Measurements from ENCODE around the gene TEX14. TPM values are rescaled to one million over a fixed set of nuclear protein-coding genes. Genes with fewer than 3 reads are reported as not detected.

TEX14 gene
- polyA plus RNA-seq, 10 donors, result 2.4 to 5.2 (median 3.7) TPM

DNA sequence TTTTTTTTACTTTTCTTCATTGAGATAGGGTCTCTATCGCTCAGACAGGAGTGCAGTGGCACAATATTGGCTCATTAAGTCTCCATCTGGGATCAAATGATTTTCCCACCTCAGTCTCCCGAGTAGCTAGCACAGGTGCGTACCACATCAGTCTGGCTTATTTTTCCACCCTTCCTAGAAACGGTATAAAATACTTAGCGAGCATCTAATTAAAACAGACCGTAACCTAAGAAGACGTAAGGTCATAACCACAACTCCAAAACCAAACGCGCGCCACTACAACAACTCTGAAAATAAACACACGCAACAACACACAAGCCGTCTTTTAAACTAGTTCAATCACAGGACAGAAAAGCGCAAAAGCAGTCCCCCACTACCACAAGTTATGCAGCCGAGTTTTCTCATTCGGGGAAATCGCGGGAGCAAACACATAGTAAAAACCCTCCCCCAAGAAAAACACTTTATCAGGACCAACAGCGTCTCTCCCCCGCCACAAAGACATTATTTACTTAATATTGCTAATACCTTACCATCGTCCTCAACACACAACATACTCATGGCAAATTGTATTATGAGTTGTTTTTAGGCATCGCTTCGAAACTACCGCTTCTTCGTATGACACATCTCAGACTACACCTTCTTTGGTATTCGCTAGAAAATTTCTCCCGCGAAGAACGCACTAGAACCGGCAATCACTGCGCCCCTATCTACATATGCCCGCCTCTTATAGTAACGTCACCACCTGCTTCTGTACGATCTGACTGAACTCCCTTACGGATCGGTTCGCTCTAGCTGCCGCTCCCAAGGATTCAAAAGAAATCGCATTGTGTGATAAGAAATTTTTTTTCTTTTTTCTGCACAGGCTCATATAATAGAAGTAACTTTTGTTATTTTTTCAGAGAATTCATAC is 32.8 kb downstream of the TEX14 start:
- peak; percentile 93 to 95 (median 95) for DNase-seq

DNA sequence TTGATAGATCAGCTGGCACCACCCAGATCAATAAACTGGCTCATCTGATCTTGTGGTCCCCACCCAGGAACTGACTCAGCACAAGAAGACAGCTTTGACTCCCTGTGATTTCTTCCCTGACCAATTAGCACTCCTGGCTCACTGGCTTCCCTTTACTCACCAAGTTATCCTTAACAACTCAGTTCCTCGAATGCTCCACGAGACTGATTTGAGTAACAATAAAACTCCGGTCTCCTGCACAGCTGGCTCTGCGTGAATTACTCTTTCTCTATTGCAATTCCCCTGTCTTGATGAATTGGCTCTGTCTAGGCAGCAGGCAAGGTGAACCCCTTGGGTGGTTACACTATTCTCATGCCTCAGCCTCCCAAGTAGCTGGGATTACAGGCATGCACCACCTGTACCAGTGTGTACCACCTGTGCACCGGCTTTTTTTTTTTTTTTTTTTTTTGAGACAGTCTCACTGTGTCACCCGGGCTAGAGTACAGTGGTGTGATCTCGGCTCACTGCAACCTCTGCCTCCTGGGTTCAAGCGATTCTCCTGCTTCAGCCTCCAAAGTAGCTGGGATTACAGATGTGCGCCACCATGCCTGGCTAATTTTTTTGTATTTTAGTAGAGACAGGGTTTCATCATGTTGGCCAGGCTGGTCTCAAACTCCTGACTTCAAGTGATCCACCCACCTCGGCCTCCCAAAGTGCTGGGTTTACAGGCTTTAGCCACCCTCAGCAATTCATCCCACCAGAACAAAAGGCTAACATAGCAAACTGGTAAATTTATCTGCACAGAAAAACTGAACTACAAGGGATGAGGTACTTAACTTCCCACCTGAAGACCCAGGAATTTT is 33.7 kb downstream of the TEX14 start:
- peak in 1 of 3 donors; percentile 15 for DNase-seq

DNA sequence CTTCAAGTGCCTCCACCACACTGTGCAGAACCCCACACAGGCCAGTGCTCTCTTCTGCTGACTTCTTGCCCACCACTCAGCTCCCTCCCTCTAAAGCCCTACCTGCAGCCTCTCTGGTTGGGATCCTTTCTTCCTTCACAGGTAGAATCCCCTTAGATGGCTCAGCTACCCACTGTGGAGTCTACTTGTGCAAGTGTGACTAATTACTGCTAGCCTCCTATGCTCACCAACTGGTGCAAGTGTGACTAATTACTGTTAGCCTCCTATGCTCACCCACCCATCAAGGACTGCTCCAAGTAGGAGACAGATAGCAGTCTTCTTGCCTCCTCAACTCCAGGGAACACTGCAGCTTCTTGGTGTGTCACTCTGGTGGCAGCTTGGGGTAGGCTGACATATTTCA is 43.6 kb downstream of the TEX14 start:
- DNase-seq, result no peak

DNA sequence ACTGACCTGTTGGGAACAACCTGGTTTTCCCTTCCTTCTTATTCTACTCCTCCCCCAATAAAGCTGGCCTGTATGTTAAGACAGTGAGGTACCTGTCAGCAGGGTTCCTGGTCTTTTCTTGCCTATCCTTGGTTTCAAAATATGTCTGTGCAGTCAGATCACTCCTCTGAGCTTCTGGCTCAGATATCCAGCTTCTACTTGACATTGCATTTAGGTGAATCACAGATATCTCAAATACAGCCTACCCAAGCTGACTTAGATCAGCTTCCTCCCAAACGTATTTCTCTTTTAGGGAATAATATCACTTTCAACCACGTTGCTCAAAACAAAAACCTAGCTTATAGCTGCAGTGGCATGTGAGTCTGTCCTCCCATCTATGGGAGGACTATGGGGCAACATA is 48.7 kb downstream of the TEX14 start:
- DNase-seq, result peak in 1 of 3 donors; percentile 41

DNA sequence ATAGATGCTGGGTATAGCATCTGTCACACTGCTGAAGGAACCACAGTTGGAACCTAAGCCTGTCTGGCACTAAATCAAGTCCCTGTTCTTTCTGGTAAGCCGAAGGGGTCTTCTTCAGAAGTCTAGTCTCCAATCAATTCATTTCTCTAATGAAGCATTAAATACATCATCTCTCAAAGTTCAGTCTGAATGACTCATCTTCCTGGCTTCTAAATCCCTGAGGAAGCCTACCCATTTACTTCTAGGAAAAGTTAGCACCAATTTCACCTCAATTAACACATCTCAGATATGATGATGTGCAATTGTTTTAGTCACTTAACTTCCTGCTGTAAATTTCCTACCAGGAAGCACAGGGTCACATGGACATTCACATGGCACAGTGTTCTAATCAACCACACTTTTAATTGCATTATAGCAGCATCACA is 49.9 kb downstream of the TEX14 start:
- DNase-seq, result no peak

DNA sequence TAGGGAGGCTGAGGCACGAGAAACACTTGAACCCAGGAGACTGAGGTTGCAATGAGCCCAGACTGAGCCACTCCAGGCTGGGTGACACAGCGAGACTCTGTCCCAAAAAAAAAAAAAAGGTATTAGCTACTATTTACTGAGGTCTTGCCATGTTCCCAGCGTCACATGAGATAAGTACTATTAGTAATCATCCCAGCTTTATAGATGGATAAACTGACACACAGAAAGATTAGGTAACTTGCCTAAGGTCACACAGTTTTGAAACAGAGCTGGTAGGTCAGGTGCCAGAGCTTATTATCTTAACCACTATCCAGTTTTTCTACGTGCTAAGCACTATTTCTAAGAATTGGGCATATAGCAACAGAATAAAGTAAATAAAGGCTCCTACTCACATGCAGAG is 51.6 kb downstream of the TEX14 start:
- no peak for DNase-seq

DNA sequence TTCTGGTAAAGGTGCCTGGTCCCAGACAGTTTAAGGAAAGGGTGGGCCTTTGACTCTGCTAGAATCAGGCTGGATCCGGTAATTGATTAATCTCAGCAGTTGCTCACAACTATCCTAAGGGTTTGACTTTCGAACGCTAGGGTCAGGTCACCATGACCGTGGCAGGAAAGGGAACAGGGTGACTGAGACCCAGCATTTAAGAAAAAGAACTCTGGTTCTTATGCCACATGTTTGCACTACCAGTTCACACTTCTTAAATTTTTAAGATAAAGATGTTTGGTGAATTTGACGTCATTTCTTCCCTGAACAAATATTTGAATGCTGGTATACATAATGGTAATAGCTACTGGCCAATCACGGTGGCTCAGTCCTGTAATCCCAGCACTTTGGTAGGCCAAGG is 52.2 kb downstream of the TEX14 start:
- no peak for DNase-seq

DNA sequence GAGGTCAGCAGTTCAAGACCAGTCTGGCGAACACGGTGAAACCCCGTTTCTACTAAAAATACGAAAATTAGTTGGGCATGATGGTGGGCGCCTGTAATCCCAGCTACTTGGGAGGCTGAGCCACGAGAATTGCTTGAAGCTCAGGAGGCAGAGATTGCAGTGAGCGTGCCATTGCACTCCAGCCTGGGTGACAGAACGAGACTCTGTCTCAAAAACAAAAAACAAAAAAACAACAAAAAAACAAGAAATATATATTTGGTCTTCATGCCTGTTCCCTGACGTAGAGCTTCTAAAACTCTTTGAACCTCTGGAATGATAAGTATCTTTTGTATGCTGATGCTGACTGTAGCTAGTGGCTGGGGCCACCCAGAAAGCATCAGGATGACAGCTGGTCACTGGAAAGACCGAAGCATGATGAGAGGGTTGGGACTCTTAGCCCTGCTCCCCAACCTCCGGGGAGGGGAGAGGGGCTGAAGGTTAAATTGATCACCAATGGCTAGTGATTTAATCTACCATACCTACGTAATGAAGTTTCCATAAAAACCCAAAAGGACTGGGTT is 54.8 kb downstream of the TEX14 start:
- DNase-seq, result no peak

DNA sequence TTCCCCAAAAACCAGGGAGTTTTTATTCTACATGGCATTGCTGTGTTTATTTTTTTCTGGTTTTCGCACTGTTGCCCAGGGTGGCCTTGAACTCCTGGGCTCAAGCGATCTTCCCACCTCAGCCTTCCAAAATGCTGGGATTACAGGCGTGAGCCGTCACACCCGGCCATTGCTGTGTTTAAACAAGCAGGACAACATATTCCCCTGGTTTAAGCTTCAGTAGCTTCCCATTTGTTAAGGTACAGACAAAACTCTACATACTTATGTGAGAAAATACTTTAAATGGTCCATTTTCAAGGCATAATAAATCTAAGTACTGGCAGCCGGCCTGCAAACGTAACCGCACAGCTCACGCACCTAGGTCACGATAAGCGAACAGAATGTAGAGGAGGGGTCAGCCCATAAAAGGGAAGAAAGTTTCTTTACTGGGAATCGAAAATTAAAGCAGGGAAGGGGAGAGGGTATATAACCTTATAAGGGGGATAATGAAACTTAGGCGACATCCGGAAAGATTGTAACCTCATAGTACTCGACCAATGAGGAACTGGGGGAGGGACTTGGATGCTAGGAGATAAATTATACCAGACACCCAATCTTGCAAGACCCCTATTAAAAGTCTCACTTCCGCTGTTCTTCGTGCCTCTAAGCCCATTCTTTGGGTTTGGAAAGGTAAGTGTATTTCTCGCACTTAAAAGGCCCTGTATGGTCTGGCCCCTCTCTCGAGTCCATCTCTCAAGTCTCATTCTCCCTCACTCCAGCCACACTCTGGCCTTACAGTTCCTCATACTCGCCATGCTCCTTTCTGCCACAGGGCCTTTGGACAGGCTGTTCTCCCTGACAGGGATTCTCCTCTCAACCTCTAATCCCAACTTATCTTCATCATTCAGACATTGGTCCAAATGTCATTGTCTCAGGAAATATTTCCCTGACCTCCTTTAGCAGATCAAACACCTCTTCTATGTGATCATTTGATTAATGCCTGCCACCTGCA is 59.2 kb downstream of the TEX14 start:
- no peak for DNase-seq

DNA sequence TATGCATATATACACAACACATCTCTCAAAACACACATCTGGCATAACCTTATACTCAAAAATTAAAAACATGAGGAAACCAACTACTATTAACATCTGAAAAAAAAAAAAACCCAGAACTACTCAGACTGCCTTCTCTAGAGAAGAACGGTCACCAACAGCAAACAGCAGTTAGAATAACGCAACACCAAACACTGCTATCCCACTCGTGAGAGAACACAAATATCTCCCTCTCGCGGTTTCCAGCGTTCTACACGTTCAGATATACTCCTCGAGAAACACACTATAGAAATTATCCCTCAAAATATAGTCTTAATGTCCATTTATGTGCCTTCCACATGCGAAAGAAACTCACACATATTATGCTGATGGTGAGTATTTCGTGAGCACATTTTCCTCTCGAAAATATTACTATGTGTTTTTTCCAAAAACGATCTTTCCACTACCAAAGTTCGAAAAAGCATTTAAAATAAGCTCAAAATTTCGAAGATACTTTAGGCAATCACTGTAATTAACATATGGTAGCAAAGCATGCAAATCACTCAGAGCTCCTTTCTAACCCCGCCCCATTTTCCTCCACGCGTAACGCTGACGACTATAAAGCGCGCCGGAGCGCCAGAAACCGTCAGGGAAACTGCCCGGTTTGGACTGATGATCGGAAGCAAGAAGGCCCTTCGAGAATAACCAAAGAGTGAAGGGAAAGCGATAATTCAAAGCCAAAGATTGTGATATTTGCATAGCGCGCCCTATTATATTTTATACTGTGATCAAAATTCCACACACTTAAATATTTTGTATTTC is 60.1 kb downstream of the TEX14 start:
- peak; percentile 98 to 99 (median 99) for DNase-seq

DNA sequence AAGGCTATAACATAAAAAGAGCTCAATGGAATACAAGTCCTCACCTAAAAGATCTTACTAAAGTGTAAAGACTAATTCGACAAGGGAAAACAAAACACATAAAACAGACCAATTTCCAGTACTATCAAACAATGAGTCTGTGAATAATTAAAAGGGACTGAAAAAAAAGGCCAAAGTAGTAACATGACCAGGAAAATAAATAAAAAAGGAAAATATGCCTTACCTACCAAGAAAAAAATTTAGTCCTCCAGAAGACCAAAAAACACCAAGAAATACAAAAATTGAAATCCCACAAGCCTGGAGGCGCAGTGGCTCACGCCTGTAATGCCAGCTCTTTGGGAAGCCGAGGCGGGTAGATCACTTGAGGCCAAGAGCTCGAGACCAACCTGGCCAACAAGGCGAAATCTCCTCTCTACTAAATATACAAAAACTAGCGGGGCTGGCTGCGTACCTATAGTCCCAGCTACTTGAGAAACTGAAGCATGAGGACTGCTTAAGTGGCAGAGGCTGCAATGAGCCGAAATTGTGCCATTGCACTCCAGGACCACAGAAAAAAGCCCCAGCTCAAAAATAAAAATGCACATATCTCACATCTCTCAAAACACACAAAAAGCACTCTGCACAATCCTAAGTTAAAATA is 60.8 kb downstream of the TEX14 start:
- no peak for DNase-seq

DNA sequence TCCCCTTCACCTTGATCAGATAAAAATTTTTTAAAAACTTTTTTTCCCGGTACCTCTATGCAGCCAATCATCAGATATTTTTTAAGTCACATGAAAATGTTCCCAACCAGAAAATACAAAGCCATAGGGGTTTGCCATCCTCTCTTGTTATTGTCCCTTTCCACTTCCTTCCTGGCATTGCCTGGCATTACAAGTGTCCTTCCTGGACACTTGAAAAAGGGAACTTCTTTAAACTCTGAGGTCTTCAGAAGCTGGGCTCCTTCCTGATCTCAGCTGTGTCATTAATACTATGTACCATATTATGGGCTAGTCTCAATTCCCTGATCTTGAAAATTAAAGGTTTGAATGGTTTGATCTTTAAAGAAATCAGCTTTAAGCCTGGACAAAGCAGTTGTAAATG is 64.9 kb downstream of the TEX14 start:
- DNase-seq, result no peak

DNA sequence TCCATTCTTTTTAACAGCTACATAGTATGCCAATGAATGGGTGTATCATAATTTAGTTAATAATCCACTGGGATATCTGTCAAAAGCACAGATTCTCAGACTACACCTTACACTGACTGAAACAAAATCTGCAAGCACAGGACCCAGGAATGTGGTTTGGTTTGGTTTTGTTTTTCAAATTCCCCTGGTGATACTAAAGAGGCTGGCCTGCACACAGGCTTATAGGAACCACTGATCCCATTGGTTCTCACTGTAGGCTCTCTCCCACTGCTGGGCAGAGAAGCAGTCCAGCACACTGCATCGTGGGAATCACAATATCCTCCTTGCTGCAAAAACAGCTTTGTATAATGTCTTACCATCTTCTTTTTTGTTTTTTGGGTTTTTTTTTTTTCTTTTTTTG is 67.1 kb downstream of the TEX14 start:
- no peak for DNase-seq

DNA sequence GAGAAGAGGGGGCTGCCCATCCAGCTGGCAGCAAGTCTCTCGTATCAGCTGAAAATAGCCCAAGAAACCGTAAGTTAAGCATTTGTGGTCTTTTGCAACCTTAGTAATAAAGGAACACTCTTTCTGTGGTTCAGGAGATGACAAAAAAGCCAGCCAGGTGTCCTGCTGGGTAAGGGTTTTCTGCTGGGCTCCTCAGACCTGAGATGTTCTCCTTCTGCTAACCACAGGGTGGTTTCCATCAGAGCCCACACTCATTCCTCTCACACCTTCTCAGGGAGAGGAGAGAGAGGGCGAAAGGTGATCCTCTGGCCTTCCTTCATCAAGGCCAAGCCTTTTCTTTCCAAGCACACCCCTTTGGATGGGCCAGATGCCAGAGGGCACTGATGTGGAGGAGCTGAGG is 70.7 kb downstream of the TEX14 start:
- DNase-seq, result no peak

DNA sequence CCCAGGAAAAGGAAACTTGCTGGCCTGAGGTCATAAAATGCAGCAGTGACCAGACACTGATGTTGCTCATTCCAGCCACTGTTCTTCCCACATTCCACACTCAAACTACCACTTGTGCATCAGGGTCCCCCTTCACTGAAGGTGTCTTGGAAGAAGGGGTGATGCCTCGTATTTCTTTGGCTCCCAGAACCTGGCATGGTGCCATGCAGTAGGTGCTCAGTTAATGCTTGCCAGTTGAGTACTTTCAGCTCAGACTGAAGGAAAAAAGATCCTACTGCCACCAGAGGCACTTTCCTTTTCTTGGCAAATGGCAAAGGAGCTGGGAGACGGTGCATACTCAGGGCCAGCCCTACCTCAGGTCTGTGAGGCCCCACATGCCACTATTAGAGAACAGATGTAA is 73.5 kb downstream of the TEX14 start:
- DNase-seq, result no peak

DNA sequence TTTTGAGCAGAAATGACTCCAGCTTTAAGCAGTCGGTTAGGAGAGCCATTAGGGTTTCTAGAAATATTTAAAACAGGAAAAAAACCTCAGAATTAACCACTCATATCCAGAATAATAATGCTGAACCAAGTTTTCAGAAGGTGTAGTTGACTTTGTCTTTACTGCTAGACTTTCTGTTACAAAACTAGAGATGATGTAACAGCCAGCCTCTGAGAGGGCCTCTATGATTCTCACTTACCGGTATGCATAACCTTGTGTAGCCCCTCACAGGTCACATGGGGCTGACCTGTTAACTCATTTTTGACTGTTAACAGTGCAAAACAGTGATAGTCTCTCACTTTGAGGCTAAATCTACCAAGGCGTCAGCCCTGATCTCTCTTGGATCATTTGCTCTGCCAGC is 74.3 kb downstream of the TEX14 start:
- no peak for DNase-seq

DNA sequence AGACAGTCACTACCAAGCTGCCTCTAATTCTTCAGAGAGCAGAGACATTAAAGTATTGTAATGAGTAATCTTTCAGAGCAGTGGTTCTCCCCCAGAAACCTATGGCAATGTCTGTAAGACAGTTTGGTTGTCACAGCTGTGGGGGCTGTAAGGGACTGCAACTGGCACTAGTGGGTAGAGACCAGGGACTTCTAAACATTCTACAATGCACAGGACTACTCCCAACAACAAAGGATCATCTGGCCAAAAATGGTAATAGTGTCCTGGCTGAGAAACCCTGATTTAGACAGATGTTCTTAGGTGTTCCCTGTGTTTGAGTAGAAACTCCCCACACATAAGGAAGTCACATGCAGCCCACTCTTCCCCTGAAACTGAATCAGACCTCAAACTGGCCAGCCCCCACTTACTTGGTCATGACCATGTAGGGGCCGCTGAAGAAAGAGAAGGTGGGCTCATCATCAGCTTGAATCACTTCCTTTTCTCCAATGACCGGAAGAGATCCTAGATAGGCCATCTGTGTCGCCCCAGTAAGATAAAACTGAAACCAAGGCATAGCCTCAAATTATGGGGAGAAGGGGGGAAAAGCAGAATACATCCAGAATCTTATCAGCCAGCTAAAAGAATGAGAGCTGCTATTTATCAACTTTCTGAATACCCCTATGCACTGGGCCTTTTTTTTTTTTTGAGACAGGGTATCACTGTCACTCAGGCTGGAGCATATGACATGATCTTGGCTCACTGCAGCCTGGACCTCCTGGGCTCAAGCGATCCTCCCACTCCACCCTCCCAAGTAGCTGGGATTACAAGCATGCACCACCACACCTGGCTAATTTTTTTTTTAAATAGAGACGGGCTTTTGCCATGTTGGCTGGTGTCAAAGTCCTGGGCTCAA is 75.8 kb downstream of the TEX14 start:
- no peak for DNase-seq

DNA sequence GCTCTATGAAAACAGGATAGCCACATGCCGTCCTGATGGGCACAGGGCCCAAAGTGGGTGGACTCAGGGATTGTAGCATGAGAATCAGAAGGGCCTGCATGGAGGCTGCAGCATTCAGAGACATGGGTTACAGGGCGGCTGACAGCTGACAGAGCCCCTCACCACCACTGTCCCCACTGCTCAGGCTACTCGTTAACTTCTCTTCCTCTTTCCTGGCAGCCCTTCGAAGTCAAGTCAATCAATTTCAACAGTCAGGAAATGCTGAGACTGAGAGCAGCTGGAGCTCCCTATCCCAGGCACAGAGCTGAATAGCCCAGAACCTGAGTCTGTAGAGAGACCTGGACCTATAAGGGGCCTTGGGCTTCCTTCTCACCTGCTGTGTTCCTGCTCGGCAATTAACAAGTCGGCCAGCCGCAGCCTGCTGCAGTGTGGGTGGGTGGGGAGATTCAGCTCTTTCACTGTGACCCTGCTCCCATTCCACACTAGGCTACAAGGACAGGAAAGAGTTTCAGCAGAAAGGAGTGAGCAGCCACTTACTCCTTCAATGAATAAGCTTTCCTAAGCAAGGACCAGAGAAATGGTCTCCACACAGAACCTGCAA is 76.9 kb downstream of the TEX14 start:
- DNase-seq, result no peak

Data from muscle of back (tissue), 11 donors.